Activated B cell treated with CpG ODN at 0.5 μM for 24 hours (primary cell): ENCODE data around the gene UPF1. TPM values are rescaled to one million over a fixed set of nuclear protein-coding genes. Genes with fewer than 3 reads are reported as not detected.

ENCODE experiments used
- ATAC-seq: fragments of 200-7000 bp; cut with Tn5 transposase; one replicate; pipeline ENCODE4 v1.10.0; 2021; ENCODE audit warnings: low read depth, mild to moderate bottlenecking, moderate library complexity
- CTCF ChIA-PET: fragments of 350-600 bp; sonication (Branson Sonifier 250); formaldehyde crosslinking; loops from one replicate; lab custom pipeline; 2021; ENCODE audit warnings: antibody characterized with exemption; lab: Charles Lee
- POLR2A ChIA-PET: fragments of 350-600 bp; sonication (Branson Sonifier 250); formaldehyde crosslinking; loops from one replicate; lab custom pipeline; 2021; ENCODE audit warnings: antibody characterized with exemption; lab: Charles Lee
- DNase-seq: peaks from one replicate; pipeline ENCODE4 v3.0.0; 2022
- H3K27ac Mint-ChIP-seq: one replicate; pipeline ENCODE4 v1.8.0; 2020; ENCODE audit warnings: mixed read lengths
- H3K27me3 Mint-ChIP-seq: one replicate; pipeline ENCODE4 v1.8.0; 2021; ENCODE audit warnings: mixed read lengths
- H3K36me3 Mint-ChIP-seq: one replicate; pipeline ENCODE4 v1.8.0; 2021; ENCODE audit warnings: low read depth, mixed read lengths
- H3K4me1 Mint-ChIP-seq: one replicate; pipeline ENCODE4 v1.8.0; 2021; ENCODE audit warnings: mixed read lengths
- H3K4me3 Mint-ChIP-seq: one replicate; pipeline ENCODE4 v1.8.0; 2020; ENCODE audit warnings: mild to moderate bottlenecking, mixed read lengths
- H3K9me3 Mint-ChIP-seq: one replicate; pipeline ENCODE4 v1.8.0; 2020; ENCODE audit warnings: mixed read lengths
- CTCF ChIP-seq: fragments of 200-600 bp; IDR thresholded peaks from one replicate; pipeline ENCODE4 v1.8.0; 2022; ENCODE audit warnings: antibody characterized with exemption, mild to moderate bottlenecking
- intact Hi-C: fragments of 100-400 bp; cut with micrococcal nuclease; formaldehyde crosslinking; loops from one replicate; pipeline ENCODE4 v1.15.1; 2024
- total RNA-seq: library from RNA; stranded (reverse); gene quantifications from 2 replicates; pipeline ENCODE4 v1.2.3, GENCODE V29; 2022

Gene UPF1
- total RNA-seq, 1 donor from 2014 or later: 107 TPM

DNA sequence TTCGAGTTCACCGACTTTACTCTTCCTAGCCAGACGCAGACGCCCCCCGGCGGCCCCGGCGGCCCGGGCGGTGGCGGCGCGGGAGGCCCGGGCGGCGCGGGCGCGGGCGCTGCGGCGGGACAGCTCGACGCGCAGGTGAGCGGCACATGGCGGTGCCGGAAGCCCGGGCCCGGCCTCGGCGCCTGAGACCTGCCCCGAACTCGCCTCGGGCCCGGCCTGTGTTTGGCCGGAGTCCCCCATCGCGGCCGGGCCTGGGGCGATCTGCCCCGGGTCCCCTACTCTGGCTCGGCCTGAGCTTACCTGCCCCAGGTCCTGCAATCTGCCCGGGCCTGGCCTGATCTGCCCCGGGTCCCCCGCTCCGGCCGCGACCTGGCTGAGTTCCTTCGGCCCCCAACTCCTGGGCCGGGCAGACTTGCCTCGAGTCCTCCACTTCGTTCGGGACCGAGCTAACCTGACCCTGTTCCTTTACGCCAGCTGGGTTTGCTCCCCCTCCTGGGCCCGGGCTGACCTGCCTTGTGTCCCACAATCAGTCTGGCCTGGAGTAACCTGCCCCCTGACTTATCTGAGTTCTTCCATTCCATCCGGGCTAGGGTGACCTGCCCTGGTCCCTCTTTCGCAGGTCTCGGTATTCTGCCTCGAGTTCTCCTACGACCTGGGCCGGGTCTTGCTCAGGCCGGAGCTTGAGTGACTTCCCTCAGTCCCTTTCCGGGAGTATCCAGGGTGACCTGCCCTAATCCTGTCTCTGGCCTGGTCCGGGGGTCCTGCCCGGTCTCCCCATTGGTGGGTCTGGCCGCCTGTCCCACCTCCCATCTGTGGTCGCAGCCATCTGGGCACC lies 764 bp downstream of the UPF1 start:
- Mint-ChIP-seq H3K27me3 (no peaks in the 10 kb centered on the region), H3K4me1 (peaks cover 42% of the 10 kb centered on the region), H3K9me3 (peaks cover 2% of the 10 kb centered on the region), H3K4me3 (peak overlapping the region; percentile 90), H3K27ac (peak overlapping the region; percentile 77), H3K36me3 (peaks cover 39% of the 10 kb centered on the region)
- intact Hi-C loops: loop anchor here (2.0 to 5.0 kb wide), 3 partner anchors 130 to 395 kb away; partner anchors contain the start of genes ISYNA1 and REX1BD
- CTCF ChIA-PET: interaction anchor here (0.8 to 1.9 kb wide), 5 partner anchors 11 to 244 kb away, joined by 3 to 13 read pairs (median 6); partner anchors contain the start of gene REX1BD
- POLR2A ChIA-PET: interaction anchor here (0.5 to 2.2 kb wide), 18 partner anchors 8 to 882 kb away, joined by 3 to 15 read pairs (median 5); partner anchors contain the start of genes COMP, COPE, DDX49 and KXD1
- DNase-seq: no peak
- ATAC-seq: peak; percentile 43
- TF ChIP-seq CTCF: no peak

DNA sequence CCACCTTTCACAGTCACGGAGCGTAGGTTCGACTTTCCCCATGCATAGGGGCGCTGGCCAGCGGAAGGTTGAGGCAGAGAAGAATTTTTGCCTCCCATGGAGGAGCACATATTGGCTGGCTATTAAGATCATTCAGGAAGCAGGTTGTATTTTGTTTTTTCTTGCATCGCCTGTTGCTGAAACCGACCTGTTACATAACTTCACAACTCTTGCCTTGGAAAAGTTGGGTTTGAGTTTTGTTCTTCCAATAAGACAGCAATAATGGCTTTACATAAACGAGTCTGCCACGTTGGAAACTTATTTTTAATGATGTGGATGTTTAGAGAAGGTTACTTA lies 1.4 kb downstream of the UPF1 start:
- no peak for ATAC-seq
- CTCF ChIA-PET: interaction anchor here (1.9 kb wide), 1 partner anchor 14 kb away, joined by 13 read pairs; no protein-coding TSS in a partner anchor
- H3K4me1 Mint-ChIP-seq: peaks cover 48% of the 10 kb centered on the region
- peak overlapping the region; percentile 90 for H3K4me3 Mint-ChIP-seq
- H3K27ac Mint-ChIP-seq: peak overlapping the region; percentile 77
- POLR2A ChIA-PET: interaction anchor here (0.5 to 2.2 kb wide), 8 partner anchors 11 to 396 kb away, joined by 3 to 15 read pairs (median 6); partner anchors contain the start of genes KXD1, REX1BD and UBA52
- intact Hi-C loops: loop anchor here (2.0 to 5.0 kb wide), 3 partner anchors 131 to 396 kb away; partner anchors contain the start of genes ISYNA1 and REX1BD
- TF ChIP-seq CTCF: no peak
- H3K27me3 Mint-ChIP-seq: no peaks in the 10 kb centered on the region
- DNase-seq: no peak
- H3K36me3 Mint-ChIP-seq: peaks cover 45% of the 10 kb centered on the region
- no peaks in the 10 kb centered on the region for H3K9me3 Mint-ChIP-seq

DNA sequence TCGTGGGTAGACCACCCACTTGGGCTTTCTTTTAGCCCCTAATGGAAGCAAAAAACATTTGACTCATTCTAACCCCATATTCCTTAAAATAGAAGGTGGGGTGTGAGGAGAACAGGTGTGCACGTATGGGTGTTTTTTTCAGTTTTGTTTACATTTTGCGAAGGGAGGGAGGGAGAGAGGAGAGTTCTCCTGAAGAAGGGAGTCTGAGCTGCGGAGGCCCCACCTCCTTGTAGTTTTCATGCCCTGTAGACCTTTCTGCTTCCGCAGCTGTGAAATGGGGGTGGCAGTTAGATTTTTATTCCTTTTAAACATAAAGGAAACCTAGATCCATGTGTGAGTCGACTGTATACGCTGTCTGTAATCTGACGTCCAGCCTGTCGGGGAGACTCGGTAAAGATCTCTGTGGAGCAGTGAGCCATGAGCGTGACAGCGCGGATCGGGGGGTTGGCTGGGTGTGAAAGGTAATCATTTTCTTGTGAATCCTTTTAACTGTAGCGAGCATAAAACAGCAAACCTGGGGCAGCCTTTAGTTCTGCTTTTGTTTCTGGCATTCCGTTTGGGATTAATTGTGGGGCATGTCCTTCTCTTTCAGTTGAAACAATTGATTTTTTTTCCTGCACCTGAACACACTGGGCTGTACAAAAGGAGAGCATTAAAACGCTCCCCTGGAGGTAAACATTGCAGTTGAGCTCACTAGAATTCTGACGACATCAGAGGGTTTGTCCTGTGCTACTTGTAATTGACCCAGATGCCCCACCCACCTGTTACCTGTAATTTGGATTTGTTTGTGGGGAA lies 2.3 kb downstream of the UPF1 start:
- ATAC-seq (no peak), DNase-seq (no peak)
- POLR2A ChIA-PET: interaction anchor here (0.7 to 0.9 kb wide), 2 partner anchors 15 to 1303 kb away, joined by 3 to 5 read pairs; no protein-coding TSS in a partner anchor
- CTCF ChIA-PET: interaction anchor here (1.4 kb wide), 1 partner anchor 14 kb away, joined by 8 read pairs; no protein-coding TSS in a partner anchor
- Mint-ChIP-seq H3K27ac (peak overlapping the region; percentile 51), H3K36me3 (peaks cover 51% of the 10 kb centered on the region), H3K9me3 (no peaks in the 10 kb centered on the region), H3K4me3 (peak overlapping the region; percentile 90), H3K4me1 (peaks cover 55% of the 10 kb centered on the region), H3K27me3 (no peaks in the 10 kb centered on the region)
- no peak for TF ChIP-seq CTCF
- intact Hi-C loops: loop anchor here (2.0 to 5.0 kb wide), 4 partner anchors 47 to 397 kb away; partner anchors contain the start of genes ISYNA1 and REX1BD

- peaks cover 60% of the 10 kb centered on the region for H3K4me1 Mint-ChIP-seq
- peak overlapping the region; percentile 5 for H3K27ac Mint-ChIP-seq
- no peak for TF ChIP-seq CTCF
- CTCF ChIA-PET: interaction anchor here (1.4 kb wide), 1 partner anchor 13 kb away, joined by 8 read pairs; no protein-coding TSS in a partner anchor
- peak overlapping the region; percentile 90 for H3K4me3 Mint-ChIP-seq
- DNase-seq (no peak), ATAC-seq (no peak)
- H3K27me3 Mint-ChIP-seq: no peaks in the 10 kb centered on the region
- POLR2A ChIA-PET: interaction anchor here (0.6 kb wide), 1 partner anchor 484 kb away, joined by 5 read pairs; no protein-coding TSS in a partner anchor
- intact Hi-C loops: loop anchor here (2.0 to 5.0 kb wide), 3 partner anchors 48 to 397 kb away; partner anchors contain the start of gene ISYNA1
- no peaks in the 10 kb centered on the region for H3K9me3 Mint-ChIP-seq
- H3K36me3 Mint-ChIP-seq: peaks cover 51% of the 10 kb centered on the region
Observed at GRCh38 chr19:18834644-18834984, 2.9 kb downstream of the UPF1 start.
